GM12872 (cell line): ENCODE results near the gene PITPNC1.

Experiments used
- TF ChIP-seq, protein P1 (sequence below): IDR thresholded peaks from 3 replicates; pipeline ENCODE4 v1.5.1; 2011; ENCODE audit warnings: low read depth, mild to moderate bottlenecking, low read length, moderate library complexity; ENCODE audit not compliant: insufficient read depth

The PITPNC1 gene

DNA sequence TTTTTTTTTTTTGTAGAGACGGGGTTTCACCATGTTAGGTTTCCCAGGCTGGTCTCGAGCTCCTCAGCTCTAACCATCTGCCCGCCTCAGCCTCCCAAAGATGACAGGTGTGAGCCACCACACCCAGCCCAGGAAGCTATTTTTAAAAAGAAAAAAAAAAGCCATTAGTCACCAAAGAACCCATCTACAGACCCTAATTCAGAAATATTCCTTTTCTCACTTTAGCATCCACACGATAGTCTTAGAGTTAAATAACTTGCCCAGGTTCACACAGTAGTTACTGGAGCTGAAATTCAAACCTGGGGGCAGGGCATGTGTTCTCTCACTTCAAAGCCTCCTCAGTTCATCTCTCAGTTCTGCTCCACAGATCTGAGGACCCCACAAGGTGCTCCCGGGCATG, 270.4 kb downstream of the PITPNC1 start:
- TF ChIP-seq, protein P1, sequence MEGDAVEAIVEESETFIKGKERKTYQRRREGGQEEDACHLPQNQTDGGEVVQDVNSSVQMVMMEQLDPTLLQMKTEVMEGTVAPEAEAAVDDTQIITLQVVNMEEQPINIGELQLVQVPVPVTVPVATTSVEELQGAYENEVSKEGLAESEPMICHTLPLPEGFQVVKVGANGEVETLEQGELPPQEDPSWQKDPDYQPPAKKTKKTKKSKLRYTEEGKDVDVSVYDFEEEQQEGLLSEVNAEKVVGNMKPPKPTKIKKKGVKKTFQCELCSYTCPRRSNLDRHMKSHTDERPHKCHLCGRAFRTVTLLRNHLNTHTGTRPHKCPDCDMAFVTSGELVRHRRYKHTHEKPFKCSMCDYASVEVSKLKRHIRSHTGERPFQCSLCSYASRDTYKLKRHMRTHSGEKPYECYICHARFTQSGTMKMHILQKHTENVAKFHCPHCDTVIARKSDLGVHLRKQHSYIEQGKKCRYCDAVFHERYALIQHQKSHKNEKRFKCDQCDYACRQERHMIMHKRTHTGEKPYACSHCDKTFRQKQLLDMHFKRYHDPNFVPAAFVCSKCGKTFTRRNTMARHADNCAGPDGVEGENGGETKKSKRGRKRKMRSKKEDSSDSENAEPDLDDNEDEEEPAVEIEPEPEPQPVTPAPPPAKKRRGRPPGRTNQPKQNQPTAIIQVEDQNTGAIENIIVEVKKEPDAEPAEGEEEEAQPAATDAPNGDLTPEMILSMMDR, result no peak

DNA sequence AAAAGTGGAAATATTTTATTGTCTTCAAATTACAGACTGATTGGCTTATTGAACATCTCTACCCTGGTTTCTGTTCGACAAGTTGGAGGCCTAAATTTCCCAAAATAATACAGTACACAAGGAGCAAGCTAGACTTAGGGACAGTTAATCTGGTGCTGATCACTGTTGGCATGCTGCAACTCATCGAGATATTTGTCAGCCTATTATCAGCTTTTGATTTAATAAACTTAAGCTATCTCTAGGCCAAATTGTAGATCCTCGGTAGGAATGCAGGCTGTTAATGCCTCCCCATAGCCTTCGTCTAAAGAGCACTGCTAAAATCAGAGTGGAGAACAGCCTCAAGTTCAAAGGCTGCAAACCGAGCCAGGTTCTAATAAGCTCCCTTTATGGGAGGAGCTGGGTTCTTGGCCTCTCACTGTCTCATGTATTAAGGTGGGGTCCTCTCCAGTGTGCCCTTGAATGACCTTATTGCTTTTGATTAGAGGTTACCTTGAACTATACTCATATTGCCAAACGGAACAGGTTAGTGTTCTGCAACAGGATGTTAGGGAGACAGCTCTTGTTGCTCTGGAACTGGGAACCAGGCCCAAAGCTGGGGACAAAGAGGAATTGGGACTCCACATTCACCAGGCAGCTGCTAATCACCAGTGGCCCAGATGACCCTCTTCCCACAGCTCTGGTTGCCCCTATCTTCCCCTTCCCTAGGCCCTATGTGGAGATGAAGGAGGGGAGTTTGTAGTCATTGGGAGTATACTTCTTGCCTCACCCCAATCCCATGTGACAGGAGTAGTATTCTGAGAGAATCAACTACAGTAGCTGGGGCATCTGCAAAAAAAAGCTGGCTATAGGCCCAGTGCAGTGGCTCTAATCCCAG, 271.2 kb downstream of the PITPNC1 start:
- TF ChIP-seq, protein P1, result no peak

DNA sequence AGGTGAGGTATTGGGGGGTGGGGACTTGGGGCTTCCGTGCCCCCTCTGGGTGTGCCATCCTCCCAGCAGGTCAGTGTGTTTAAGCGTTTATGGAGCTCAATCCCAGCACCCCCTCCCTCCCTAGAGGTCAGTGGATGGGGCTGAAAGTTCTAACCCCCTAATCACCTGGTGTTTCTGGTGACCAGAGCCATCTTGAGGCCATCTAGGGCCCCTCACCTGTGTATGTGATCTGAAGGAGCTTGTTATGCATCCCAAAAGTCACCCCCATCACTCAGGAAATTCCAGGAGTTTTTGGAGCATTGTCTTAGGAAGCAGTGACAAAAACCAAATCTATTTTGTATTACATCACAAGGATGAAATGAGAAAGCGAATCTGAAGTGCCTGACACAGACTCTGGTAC, 272.8 kb downstream of the PITPNC1 start:
- TF ChIP-seq, protein P1, result no peak

DNA sequence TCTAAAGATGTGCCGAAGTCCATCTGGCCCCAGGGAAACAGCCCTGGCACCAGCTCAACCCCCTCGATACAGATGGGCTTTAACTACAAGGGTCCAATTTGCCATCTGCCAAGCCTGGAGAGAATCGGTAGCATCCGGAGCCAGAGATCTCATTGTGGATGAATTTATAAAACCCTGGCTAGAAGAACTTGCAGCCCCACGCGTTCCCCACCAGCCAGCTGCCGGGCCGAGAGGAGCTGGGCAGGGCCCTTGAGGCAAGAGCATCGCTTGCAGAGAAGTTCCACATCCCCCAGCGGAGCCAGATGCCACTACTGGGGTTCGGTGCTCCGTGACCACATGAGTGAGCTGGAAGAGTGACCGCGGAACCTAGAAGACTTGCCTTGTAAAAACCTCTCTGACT, 275.4 kb downstream of the PITPNC1 start:
- TF ChIP-seq, protein P1, result no peak

DNA sequence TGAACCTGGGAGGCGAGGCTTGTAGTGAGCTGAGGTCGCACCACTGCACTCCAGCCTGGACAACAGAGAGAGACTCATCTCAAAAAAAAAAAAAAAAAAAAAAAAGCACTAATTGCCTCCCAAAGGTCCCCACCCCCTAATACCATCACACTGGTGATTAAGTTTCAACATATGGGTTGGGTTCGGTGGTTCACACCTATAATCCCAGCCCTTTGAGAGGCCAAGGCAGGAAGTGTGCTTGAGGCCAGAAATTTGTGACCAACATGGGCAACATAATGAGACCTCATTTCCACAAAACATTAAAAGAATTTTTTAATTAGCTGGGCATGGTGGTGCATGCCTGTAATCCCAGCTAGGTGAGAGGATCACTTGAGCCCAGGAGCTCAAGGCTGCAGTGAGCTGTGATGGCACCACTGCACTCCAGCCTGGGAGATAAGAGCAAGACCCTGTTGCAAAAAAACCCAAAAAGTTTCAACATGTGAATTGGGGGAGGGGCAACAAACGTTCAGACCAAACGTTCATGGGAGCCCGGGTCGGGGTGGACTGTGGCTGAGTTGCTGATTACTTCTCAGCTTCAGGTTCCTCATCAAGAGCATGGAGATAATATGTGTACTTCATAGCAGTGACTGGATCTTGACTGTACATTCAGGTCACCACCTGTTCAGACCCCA, 278.5 kb downstream of the PITPNC1 start:
- TF ChIP-seq, protein P1, result no peak

DNA sequence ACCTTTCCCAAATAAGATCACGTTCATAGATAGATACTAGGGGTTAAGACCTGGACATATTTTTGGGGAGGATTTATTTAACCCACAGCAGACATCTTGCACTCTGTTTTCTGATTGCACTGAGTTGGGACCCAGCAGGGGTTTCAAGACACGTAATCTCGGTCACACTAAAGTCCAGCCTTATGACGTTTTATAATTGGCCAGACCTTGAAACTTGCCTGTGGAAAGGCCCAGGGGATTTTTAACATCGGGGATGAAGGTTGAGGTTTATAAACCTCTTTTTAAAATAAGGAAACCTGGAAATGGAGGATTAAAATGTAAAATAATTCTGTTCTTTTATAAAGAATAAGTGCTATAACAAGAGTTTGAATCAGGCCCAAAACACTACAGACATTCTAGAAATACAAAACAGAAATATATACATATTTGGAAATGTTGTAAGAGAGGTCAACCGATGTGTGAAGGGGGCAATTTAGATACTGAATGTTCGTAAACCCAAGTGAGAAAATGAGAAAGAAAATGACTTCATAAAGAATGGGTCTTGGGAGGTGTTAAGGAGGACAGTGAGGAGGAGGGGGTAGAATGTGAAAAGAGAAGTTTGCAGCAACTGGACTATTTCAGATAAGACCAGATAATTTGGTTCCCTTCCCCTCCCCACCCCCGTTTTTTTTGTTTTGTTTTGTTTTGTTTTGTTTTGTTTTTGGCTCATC, 279.6 kb downstream of the PITPNC1 start:
- TF ChIP-seq, protein P1, result no peak

DNA sequence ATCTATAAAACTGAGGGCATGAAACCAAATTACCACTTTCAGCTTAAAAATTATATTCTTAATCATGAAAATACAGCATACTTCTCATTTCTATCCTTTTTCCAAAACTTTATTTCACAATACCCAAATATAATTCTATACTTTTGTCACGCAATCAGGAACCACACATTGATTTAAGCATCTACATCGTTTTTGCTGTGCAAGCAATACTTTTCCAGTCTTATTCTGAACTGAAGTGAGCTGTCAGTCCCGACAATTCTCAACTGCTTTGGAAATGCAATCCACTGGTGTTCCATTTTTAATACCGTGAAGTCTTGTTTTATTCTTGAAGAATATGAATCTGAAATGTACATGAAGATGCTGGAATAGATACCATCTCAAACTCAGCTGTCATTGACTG, 280.5 kb downstream of the PITPNC1 start:
- TF ChIP-seq, protein P1, result no peak
